GM12874 (cell line): ENCODE measurements around the gene CHD9.

Experiments used
- TF ChIP-seq, protein P1 (sequence below): IDR thresholded peaks from 2 replicates; pipeline ENCODE4 v1.5.1; 2011; ENCODE audit warnings: low read depth, mild to moderate bottlenecking, control low read depth, low read length, moderate library complexity; ENCODE audit not compliant: insufficient read depth

The CHD9 gene

DNA sequence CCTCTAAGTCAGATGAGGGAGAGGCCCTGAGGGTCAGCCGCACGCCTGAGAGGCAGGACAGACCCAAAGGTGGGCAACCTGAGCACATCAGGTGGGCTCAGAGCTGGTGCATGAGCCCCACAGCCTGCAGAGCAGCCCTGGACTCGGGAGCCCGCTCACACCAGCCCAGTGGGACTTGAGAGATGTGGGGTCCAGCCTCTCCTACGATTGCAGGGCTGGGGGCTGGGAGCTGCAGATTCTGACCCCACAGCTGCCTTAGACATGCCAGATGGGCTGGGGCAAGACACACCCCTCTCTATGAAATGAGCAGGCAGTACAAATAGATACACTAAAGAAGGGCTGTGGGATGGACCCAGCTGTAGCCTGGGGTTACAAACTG is 302.4 kb downstream of the CHD9 start:
- TF ChIP-seq, protein P1, sequence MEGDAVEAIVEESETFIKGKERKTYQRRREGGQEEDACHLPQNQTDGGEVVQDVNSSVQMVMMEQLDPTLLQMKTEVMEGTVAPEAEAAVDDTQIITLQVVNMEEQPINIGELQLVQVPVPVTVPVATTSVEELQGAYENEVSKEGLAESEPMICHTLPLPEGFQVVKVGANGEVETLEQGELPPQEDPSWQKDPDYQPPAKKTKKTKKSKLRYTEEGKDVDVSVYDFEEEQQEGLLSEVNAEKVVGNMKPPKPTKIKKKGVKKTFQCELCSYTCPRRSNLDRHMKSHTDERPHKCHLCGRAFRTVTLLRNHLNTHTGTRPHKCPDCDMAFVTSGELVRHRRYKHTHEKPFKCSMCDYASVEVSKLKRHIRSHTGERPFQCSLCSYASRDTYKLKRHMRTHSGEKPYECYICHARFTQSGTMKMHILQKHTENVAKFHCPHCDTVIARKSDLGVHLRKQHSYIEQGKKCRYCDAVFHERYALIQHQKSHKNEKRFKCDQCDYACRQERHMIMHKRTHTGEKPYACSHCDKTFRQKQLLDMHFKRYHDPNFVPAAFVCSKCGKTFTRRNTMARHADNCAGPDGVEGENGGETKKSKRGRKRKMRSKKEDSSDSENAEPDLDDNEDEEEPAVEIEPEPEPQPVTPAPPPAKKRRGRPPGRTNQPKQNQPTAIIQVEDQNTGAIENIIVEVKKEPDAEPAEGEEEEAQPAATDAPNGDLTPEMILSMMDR = no peak

DNA sequence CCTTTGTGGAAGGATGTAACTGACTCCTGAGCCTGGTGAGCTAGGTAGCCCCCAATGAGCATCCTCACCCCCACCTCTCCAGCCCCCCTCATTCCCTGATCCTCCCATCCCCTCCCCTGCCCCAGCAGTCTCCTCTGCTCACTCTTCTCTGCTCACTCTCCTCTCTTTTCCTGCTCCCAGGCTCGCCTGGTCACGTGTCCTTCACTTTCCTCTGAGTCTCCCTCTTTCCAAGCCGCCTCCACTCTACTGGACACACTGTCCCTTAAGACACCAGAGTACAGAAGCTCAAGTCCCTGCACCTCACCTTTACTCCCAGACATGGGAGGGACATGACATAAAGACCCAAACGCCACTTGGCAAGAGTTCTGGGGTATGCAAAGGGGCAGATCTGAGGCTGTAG is 303.2 kb downstream of the CHD9 start:
- TF ChIP-seq, protein P1 = no peak

DNA sequence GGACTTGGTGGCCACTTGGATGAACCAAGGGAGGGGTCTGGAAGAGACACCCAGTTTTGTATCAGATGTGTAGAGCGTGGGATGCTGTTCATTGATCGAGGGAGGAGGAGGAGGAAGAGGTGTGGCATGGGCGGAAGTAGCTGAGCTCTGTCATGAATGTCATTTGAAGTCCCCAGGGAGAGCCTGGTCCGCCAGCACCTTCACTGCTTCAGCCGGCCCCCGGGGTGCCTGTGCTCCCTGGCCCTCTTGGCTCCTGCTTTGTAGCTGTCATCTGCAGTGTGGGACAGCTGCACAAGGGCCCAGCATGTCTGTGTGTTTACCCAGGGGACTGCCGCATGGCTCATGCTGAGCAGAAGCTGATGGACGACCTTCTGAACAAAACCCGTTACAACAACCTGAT is 304.1 kb downstream of the CHD9 start:
- TF ChIP-seq, protein P1 = no peak

- TF ChIP-seq, protein P1 = no peak
Observed at GRCh38 chr16:53369921-53370320, 315.1 kb downstream of the CHD9 start.

- TF ChIP-seq, protein P1 = no peak
Observed at GRCh38 chr16:53370827-53371226, 316.0 kb downstream of the CHD9 start.

GRCh38 chr16:53372992-53373871 is 318.4 kb downstream of the CHD9 start:
- TF ChIP-seq, protein P1 = no peak

DNA sequence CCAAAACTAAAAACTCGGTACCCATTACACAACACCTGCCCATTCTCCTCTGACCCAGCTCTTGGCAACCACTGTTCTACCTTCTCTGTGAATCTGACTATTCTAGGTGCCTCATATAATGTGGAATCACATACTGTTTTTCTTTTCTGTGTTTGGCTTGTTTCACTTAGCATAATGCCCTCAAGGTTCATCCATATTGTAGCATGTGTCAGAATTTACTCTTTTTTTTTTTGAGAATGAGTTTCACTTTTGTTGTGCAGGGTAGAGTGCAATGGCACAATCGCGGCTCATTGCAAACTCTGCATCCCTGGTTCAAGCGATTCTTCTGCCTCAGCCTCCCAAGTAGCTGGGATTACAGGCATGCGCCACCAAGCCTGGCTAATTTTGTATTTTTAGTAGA is 320.0 kb downstream of the CHD9 start:
- TF ChIP-seq, protein P1 = no peak
